OCI-LY3 (cell line): Measurements from ENCODE around the gene CNN3.

Experiments used
- EZH2phosphoT487 ChIP-seq: fragments of 200-600 bp; shearing (Covaris generic); IDR thresholded peaks from 2 replicates; pipeline ENCODE4 v1.6.1; 2018; ENCODE audit warnings: antibody characterized with exemption, mixed run types, low read depth
- TF ChIP-seq, protein P1 (sequence below): fragments of 200-600, 300-600 bp; sonication (generic); IDR thresholded peaks from 2 replicates; pipeline ENCODE4 v1.5.1; 2014; ENCODE audit warnings: antibody characterized with exemption, low read length, low read depth

- no peak for TF ChIP-seq EZH2phosphoT487
- TF ChIP-seq, protein P1, sequence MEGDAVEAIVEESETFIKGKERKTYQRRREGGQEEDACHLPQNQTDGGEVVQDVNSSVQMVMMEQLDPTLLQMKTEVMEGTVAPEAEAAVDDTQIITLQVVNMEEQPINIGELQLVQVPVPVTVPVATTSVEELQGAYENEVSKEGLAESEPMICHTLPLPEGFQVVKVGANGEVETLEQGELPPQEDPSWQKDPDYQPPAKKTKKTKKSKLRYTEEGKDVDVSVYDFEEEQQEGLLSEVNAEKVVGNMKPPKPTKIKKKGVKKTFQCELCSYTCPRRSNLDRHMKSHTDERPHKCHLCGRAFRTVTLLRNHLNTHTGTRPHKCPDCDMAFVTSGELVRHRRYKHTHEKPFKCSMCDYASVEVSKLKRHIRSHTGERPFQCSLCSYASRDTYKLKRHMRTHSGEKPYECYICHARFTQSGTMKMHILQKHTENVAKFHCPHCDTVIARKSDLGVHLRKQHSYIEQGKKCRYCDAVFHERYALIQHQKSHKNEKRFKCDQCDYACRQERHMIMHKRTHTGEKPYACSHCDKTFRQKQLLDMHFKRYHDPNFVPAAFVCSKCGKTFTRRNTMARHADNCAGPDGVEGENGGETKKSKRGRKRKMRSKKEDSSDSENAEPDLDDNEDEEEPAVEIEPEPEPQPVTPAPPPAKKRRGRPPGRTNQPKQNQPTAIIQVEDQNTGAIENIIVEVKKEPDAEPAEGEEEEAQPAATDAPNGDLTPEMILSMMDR: no peak
Observed at GRCh38 chr1:94952539-94952938, 25.6 kb upstream of the CNN3 start.
